Fibroblast of lung (primary cell): ENCODE measurements around the gene PMEPA1. TPM values are rescaled to one million over a fixed set of nuclear protein-coding genes. Genes with fewer than 3 reads are reported as not detected.

ENCODE experiments used
- DNase-seq, 2 donors: peaks; one replicate each; pipeline versions ENCODE4 v3.0.0 to v3.0.0-alpha.2; 2010; ENCODE audit warnings: low read depth in 2 of 2
- H2AFZ ChIP-seq: 2 replicates; pipeline ENCODE4 v1.5.1; 2012; ENCODE audit warnings: low read length, control low read depth, inconsistent platforms
- H3K27ac ChIP-seq: 2 replicates; pipeline ENCODE4 v1.5.1; 2011; ENCODE audit warnings: low read length, control low read depth; ENCODE audit not compliant: insufficient read depth
- H3K27me3 ChIP-seq: 2 replicates; pipeline ENCODE4 v1.5.1; 2011; ENCODE audit warnings: mild to moderate bottlenecking, low read length; ENCODE audit not compliant: control insufficient read depth, insufficient read depth
- H3K36me3 ChIP-seq: 2 replicates; pipeline ENCODE4 v1.5.1; 2011; ENCODE audit warnings: low read length; ENCODE audit not compliant: control insufficient read depth, insufficient read depth
- H3K4me1 ChIP-seq: 2 replicates; pipeline ENCODE4 v1.5.1; 2011; ENCODE audit warnings: low read length; ENCODE audit not compliant: control insufficient read depth, insufficient read depth; ENCODE audit errors: extremely low read depth
- H3K4me2 ChIP-seq: 2 replicates; pipeline ENCODE4 v1.5.1; 2011; ENCODE audit warnings: low read length, control low read depth; ENCODE audit not compliant: insufficient read depth; ENCODE audit errors: extremely low read depth
- H3K4me3 ChIP-seq, 4 experiments: fragments of 200-600 bp in 1 of 4; sonication (generic) in 1 of 4; replicated peaks in 1 of 4; 2 replicates each; pipeline ENCODE4 v1.5.1; 2011 to 2016; ENCODE audit warnings: low read length in 4 of 4, low read depth in 3 of 4, mild to moderate bottlenecking in 3 of 4, control low read depth in 2 of 4, inconsistent platforms in 1 of 4, mixed read lengths in 1 of 4; ENCODE audit not compliant: insufficient read depth in 1 of 4; ENCODE audit errors: control extremely low read depth in 1 of 4
- H3K79me2 ChIP-seq: 2 replicates; pipeline ENCODE4 v1.5.1; 2012; ENCODE audit warnings: mild to moderate bottlenecking, low read length, inconsistent platforms; ENCODE audit not compliant: control insufficient read depth, insufficient read depth
- H3K9ac ChIP-seq: 2 replicates; pipeline ENCODE4 v1.5.1; 2011; ENCODE audit warnings: mild to moderate bottlenecking, low read length, control low read depth; ENCODE audit not compliant: insufficient read depth
- H3K9me3 ChIP-seq: 2 replicates; pipeline ENCODE4 v1.5.1; 2012; ENCODE audit warnings: low read depth, low read length; ENCODE audit not compliant: control insufficient read depth, insufficient read depth
- H4K20me1 ChIP-seq: 2 replicates; pipeline ENCODE4 v1.5.1; 2011; ENCODE audit warnings: low read length; ENCODE audit not compliant: control insufficient read depth, insufficient read depth; ENCODE audit errors: extremely low read depth
- CTCF ChIP-seq, 2 donors: IDR thresholded peaks in 1 of 2; conservative IDR thresholded peaks in 1 of 2; 1 replicate in 1 of 2; 2 replicates in 1 of 2; pipeline ENCODE4 v1.5.1; 2011 to 2012; ENCODE audit warnings: low read length in 2 of 2, control low read depth in 1 of 2, inconsistent platforms in 1 of 2, low read depth in 1 of 2, mild to moderate bottlenecking in 1 of 2
- EZH2 ChIP-seq: IDR thresholded peaks from 2 replicates; pipeline ENCODE4 v1.5.1; 2012; ENCODE audit warnings: low read length, control low read depth, mild to moderate bottlenecking; ENCODE audit errors: missing control alignments
- polyA plus RNA-seq, 2 donors: library from polyadenylated mRNA; depleted of rRNA in 1 of 2; stranded (reverse) in 1 of 2; unstranded in 1 of 2; fragments of >200 nt; gene quantifications; 2 replicates each; pipeline ENCODE4 v1.2.1, GENCODE V29; 2011 to 2012; ENCODE audit warnings: missing spikeins in 1 of 2
- total RNA-seq: library from RNA; depleted of rRNA; stranded (reverse); fragments of >200 nt; gene quantifications from 2 replicates; pipeline ENCODE4 v1.2.1, GENCODE V29; 2014

The PMEPA1 gene
- total and polyA plus RNA-seq, 2 donors (not counting 1 experiment from before 2014, with no cell fraction given) = 0.19 to 0.33 TPM

- no peaks in the 10 kb centered on the region for H3K79me2 ChIP-seq
- H3K27me3 ChIP-seq = peaks cover 22% of the 10 kb centered on the region
- no peak overlapping the region for H2AFZ ChIP-seq
- no peaks in the 10 kb centered on the region for H4K20me1 ChIP-seq
- H3K9ac ChIP-seq = no peak overlapping the region
- H3K36me3 ChIP-seq = no peaks in the 10 kb centered on the region
- no peaks in the 10 kb centered on the region for H3K4me1 ChIP-seq
- H3K4me2 ChIP-seq = no peak overlapping the region
- H3K4me3 ChIP-seq = peak overlapping the region in 2 of 4 experiments; percentile 64 to 75
- no peak for DNase-seq
- no peak overlapping the region for H3K27ac ChIP-seq
- no peaks in the 10 kb centered on the region for H3K9me3 ChIP-seq
- TF ChIP-seq CTCF (conservative IDR thresholded peaks at IDR 0.05 in 1 of 2, IDR thresholded peaks at IDR 0.05 in 1 of 2; ENCODE audit: low read depth in 1 of 2, low read length in 2 of 2) (no peak), EZH2 (no peak)
Measured at GRCh38 chr20:57710841-57711240, 1.0 kb upstream of the PMEPA1 start.

- Histone ChIP-seq H3K4me3 (peak overlapping the region; percentile 19 to 50 (median 36)), H3K27ac (no peak overlapping the region), H3K36me3 (no peaks in the 10 kb centered on the region), H3K9ac (no peak overlapping the region), H3K27me3 (peaks cover 36% of the 10 kb centered on the region), H3K4me2 (peak overlapping the region; percentile 51), H2AFZ (no peak overlapping the region), H3K9me3 (no peaks in the 10 kb centered on the region), H4K20me1 (no peaks in the 10 kb centered on the region), H3K79me2 (no peaks in the 10 kb centered on the region), H3K4me1 (no peaks in the 10 kb centered on the region)
- DNase-seq = no peak
- no peak for TF ChIP-seq CTCF (conservative IDR thresholded peaks at IDR 0.05 in 1 of 2, IDR thresholded peaks at IDR 0.05 in 1 of 2; ENCODE audit: low read depth in 1 of 2, low read length in 2 of 2)
- TF ChIP-seq EZH2 = peak; percentile 80
Measured at GRCh38 chr20:57708694-57709673, 831 bp downstream of the PMEPA1 start.

- Histone ChIP-seq H3K9me3 (no peaks in the 10 kb centered on the region), H3K4me3 (peak overlapping the region; percentile 19 to 50 (median 36)), H3K36me3 (no peaks in the 10 kb centered on the region), H2AFZ (no peak overlapping the region), H3K27ac (no peak overlapping the region), H3K79me2 (no peaks in the 10 kb centered on the region), H3K27me3 (peaks cover 40% of the 10 kb centered on the region), H3K4me2 (peak overlapping the region; percentile 51), H3K9ac (no peak overlapping the region), H3K4me1 (no peaks in the 10 kb centered on the region), H4K20me1 (no peaks in the 10 kb centered on the region)
- TF ChIP-seq EZH2 (no peak), CTCF (conservative IDR thresholded peaks at IDR 0.05 in 1 of 2, IDR thresholded peaks at IDR 0.05 in 1 of 2; ENCODE audit: low read depth in 1 of 2, low read length in 2 of 2) (no peak)
- DNase-seq = no peak
Measured at GRCh38 chr20:57707849-57708693, 1.7 kb downstream of the PMEPA1 start.
